ENCODE data around the gene NKTR.

DNA sequence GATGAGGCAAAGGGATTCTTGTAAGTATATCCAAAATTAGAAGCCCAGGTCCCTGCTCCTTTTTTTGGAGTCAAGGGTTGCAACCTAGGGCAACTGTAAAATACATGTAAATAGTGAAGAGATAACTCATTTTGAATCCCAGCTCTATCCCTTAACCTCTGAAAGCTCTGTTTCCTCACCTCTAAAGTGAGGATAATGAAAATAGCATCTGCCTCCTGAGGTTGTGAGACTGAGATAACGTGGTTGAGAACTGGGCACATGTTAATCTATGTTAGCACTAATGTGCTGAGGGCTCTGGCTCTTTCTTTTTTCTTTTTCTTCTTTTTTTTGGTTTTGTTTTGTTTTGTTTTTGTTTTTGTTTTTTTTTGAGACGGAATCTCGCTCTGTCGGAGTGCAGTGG, 4.8 kb upstream of the NKTR start:
- TF ChIP-seq, protein P1, sequence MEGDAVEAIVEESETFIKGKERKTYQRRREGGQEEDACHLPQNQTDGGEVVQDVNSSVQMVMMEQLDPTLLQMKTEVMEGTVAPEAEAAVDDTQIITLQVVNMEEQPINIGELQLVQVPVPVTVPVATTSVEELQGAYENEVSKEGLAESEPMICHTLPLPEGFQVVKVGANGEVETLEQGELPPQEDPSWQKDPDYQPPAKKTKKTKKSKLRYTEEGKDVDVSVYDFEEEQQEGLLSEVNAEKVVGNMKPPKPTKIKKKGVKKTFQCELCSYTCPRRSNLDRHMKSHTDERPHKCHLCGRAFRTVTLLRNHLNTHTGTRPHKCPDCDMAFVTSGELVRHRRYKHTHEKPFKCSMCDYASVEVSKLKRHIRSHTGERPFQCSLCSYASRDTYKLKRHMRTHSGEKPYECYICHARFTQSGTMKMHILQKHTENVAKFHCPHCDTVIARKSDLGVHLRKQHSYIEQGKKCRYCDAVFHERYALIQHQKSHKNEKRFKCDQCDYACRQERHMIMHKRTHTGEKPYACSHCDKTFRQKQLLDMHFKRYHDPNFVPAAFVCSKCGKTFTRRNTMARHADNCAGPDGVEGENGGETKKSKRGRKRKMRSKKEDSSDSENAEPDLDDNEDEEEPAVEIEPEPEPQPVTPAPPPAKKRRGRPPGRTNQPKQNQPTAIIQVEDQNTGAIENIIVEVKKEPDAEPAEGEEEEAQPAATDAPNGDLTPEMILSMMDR (IDR thresholded peaks at IDR 0.05; ENCODE audit: insufficient read depth, low read depth, low read length) = no peak
- TF ChIP-seq EZH2 (IDR thresholded peaks at IDR 0.05; ENCODE audit: insufficient read depth, low read length) = no peak
